ENCODE results near the gene DCP1A.

DNA sequence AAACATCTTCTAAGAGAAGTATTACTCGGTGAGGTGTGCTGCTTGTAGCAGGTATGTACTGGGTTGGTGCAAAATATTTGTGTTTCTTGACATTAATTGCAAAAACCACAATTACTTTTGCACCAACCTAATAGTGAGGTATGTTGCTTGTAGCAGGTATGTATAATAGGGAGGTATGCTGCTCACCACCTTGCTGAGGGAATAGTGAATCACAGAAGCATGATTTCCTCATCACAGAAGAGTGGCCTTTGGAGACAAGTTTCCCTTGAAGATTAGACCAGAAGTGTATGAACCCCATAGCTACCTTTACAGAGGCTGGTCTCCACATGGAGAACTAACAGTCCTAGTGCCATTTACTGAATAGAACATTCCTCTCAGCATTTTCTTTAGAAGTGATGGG lies 15.5 kb downstream of the DCP1A start:
- TF ChIP-seq, protein P1, sequence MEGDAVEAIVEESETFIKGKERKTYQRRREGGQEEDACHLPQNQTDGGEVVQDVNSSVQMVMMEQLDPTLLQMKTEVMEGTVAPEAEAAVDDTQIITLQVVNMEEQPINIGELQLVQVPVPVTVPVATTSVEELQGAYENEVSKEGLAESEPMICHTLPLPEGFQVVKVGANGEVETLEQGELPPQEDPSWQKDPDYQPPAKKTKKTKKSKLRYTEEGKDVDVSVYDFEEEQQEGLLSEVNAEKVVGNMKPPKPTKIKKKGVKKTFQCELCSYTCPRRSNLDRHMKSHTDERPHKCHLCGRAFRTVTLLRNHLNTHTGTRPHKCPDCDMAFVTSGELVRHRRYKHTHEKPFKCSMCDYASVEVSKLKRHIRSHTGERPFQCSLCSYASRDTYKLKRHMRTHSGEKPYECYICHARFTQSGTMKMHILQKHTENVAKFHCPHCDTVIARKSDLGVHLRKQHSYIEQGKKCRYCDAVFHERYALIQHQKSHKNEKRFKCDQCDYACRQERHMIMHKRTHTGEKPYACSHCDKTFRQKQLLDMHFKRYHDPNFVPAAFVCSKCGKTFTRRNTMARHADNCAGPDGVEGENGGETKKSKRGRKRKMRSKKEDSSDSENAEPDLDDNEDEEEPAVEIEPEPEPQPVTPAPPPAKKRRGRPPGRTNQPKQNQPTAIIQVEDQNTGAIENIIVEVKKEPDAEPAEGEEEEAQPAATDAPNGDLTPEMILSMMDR (IDR thresholded peaks at IDR 0.05; ENCODE audit: extremely low read depth in 1 of 2, insufficient read depth in 1 of 2, low read depth in 1 of 2, low read length in 2 of 2) = no peak
- no peak for TF ChIP-seq EZH2 (IDR thresholded peaks at IDR 0.05; ENCODE audit: borderline replicate concordance, low read depth, low read length, severe bottlenecking)
- no peak for TF ChIP-seq POLR2A (IDR thresholded peaks at IDR 0.05; ENCODE audit: low read depth, low read length)
- TF ChIP-seq POLR2AphosphoS5 (IDR thresholded peaks at IDR 0.05; ENCODE audit: insufficient read depth, low read depth, low read length) = no peak

All from endothelial cell of umbilical vein (primary cell).